ENCODE results near the gene CADPS.

Gene CADPS

DNA sequence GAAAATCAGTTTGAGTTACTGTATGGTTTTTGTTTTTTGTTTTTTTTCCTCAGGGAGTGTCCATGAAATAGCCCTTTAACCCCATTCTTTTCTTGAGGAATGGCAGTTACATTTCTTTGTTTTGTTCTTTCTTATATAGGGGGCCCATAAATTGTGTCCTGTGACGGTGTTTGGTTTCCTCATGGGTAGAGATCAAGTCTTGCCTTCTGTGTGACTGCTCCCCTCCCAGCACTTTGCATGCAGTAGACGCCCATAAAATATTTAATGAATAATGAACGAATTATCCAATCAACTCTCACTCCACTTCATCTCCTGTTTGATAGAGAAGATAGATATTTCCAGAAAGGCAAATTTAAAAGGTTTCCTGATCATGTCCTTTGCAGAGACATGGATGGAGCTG lies 78.1 kb downstream of the CADPS start:
- no peak for DNase-seq (ENCODE audit: extremely low read depth, low read depth)
- TF ChIP-seq, protein P1, sequence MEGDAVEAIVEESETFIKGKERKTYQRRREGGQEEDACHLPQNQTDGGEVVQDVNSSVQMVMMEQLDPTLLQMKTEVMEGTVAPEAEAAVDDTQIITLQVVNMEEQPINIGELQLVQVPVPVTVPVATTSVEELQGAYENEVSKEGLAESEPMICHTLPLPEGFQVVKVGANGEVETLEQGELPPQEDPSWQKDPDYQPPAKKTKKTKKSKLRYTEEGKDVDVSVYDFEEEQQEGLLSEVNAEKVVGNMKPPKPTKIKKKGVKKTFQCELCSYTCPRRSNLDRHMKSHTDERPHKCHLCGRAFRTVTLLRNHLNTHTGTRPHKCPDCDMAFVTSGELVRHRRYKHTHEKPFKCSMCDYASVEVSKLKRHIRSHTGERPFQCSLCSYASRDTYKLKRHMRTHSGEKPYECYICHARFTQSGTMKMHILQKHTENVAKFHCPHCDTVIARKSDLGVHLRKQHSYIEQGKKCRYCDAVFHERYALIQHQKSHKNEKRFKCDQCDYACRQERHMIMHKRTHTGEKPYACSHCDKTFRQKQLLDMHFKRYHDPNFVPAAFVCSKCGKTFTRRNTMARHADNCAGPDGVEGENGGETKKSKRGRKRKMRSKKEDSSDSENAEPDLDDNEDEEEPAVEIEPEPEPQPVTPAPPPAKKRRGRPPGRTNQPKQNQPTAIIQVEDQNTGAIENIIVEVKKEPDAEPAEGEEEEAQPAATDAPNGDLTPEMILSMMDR (IDR thresholded peaks at IDR 0.05; ENCODE audit: low read depth, low read length): no peak

DNA sequence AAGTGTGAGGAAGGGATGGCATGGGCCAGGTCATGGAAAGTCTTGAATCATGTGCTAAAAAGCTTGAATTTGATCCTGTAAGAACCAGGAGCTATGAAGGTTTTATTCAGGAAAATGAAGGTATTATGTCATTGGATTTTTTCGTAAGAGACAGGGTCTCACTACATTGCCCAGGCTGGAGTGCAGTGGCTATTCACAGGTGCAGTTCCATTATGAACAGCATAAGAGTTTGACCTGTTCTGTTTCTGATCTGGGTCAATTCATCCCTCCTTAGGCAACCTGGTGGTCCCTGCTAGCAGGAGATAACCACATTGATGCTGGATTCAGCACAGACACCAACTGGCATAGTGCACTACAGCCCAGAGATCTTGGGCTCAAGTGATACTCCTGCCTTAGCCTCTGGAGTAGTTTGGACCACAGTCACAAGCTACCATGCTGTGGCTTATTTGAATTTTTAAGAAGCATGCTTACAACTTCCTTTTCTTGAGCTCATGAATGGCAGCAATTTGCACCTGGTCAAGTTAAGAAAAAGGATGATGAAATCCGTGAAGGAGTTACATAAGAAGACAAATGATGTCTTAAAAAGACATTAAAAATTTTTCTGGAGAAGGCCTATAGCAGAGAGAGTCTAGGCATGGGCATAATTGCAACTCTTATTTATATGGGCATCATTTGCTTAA lies 79.1 kb downstream of the CADPS start:
- TF ChIP-seq, protein P1 (IDR thresholded peaks at IDR 0.05; ENCODE audit: low read depth, low read length): no peak
- no peak for DNase-seq (ENCODE audit: extremely low read depth, low read depth)

DNA sequence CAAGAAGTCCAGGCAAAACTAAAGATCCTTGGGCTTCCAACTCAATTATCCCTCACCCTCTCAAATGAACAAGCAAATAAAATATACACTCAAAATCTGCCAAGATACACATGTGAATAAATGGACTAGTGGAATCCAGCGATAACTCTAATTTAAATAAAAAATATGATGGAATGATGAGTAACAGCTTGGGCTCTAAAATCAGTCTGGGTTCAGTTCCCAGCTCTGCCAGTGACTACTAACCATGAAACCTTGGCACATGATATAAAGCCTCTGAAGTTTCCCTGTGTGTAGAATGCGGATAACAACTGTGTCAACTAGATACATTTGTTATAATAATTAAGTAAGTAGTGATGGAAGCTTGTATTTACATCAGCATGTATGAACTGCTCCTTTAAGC lies 81.3 kb downstream of the CADPS start:
- TF ChIP-seq, protein P1 (IDR thresholded peaks at IDR 0.05; ENCODE audit: low read depth, low read length): no peak
- DNase-seq (ENCODE audit: extremely low read depth, low read depth): no peak

DNA sequence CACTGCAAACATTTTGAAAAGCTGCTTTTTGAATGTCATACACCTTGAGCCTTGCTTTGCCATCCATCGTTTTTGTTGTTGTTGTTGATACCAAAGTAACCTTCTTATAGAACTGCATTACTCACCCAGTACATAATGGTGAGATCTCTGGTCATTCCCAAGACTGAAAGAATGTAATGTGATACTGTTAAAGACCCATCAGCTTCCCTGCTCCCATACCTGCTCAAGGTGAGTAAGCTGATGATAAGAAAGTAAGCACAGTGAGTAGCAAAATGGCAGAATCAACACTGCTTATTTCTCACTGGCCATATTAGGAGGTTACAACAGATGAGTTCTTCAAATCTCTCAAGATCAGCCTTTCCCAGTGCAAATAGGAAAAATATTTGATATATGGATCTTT lies 89.8 kb downstream of the CADPS start:
- no peak for DNase-seq (ENCODE audit: extremely low read depth, low read depth)
- TF ChIP-seq, protein P1 (IDR thresholded peaks at IDR 0.05; ENCODE audit: low read depth, low read length): no peak

DNA sequence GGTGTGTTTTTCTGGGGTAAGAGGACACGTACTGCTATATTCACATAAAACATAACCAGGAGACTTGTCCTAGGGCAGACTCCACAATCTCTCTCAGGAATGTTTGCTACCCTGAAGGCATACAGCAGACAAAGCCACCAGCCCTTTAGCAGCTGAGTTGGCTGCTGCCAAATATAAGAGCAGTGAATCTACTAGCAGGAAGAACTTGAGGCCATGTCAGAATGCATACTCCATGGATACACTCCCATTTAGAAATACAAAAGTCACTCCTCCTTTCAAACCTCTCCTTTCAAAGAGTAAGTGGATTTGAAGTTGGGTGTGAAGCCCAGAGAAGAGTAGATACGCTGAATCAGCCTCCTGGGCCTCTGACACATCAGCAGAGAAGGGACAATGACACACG lies 94.1 kb downstream of the CADPS start:
- TF ChIP-seq, protein P1 (IDR thresholded peaks at IDR 0.05; ENCODE audit: low read depth, low read length): no peak
- no peak for DNase-seq (ENCODE audit: extremely low read depth, low read depth)

DNA sequence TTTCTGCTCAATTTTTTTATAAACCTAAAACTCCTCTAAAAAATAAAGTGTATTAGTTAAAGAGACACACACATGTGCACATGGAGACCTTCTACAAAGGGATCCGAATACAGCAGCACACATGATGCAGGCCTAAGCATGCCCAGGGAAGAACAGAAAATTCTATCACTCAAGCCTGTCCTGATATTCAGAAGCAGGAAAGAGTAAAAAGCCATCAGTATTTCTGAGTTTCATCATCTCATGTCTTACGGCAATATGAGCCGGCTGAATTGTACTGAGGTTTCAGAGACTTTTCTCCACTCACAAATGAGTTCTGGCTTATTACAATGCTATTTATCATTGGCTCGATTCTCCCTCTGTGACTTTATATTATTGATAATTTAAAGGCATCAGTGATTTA lies 97.5 kb downstream of the CADPS start:
- TF ChIP-seq, protein P1 (IDR thresholded peaks at IDR 0.05; ENCODE audit: low read depth, low read length): no peak
- DNase-seq (ENCODE audit: extremely low read depth, low read depth): no peak

DNA sequence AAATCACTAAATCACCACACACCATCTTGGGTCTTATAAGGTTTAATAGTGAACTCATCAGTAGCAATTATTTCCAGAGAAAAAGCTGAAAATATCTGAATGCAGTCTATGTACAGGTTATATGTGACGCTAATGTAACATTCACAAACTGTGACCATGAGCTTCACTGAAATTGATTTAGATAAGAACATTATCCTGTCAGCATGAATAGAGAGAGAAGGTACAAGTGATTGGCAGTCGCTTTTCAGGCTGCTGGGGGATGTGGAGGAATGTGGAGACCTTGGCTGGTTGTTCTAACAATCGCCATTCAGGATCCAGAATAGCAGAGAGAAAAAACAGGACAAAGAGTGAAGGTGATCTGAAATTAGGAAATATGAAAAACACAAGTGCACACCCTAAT lies 98.1 kb downstream of the CADPS start:
- no peak for DNase-seq (ENCODE audit: extremely low read depth, low read depth)
- TF ChIP-seq, protein P1 (IDR thresholded peaks at IDR 0.05; ENCODE audit: low read depth, low read length): no peak
